Activated CD8-positive, alpha-beta memory T cell treated with anti-CD3 and anti-CD28 coated beads, Interleukin-2, amount 10 ng/mL, durations not matched to agents 7 days and 5 days (primary cell): ENCODE results near the gene TMEM167A. TPM values are rescaled to one million over a fixed set of nuclear protein-coding genes. Genes with fewer than 3 reads are reported as not detected.

Experiments used
- ATAC-seq: fragments of 150-1000 bp; cut with Tn5 transposase; one replicate; pipeline ENCODE4 v1.10.0; 2021; ENCODE audit warnings: moderate library complexity
- CTCF ChIA-PET: fragments of 350-600 bp; sonication (Branson Sonifier 250); formaldehyde crosslinking; loops from one replicate; lab custom pipeline; 2021; ENCODE audit warnings: antibody characterized with exemption; lab: Charles Lee
- DNase-seq: peaks from one replicate; pipeline ENCODE4 v3.0.0-alpha.2; 2020
- H3K27ac Mint-ChIP-seq: one replicate; pipeline ENCODE4 v1.8.0; 2021; ENCODE audit warnings: mild to moderate bottlenecking, mixed read lengths
- H3K27me3 Mint-ChIP-seq: one replicate; pipeline ENCODE4 v1.8.0; 2021; ENCODE audit warnings: mixed read lengths
- H3K36me3 Mint-ChIP-seq: one replicate; pipeline ENCODE4 v1.8.0; 2021; ENCODE audit warnings: mild to moderate bottlenecking, mixed read lengths
- H3K4me1 Mint-ChIP-seq: one replicate; pipeline ENCODE4 v1.8.0; 2021; ENCODE audit warnings: mixed read lengths
- H3K4me3 Mint-ChIP-seq: one replicate; pipeline ENCODE4 v1.8.0; 2021; ENCODE audit warnings: mild to moderate bottlenecking, moderate library complexity, mixed read lengths
- H3K9me3 Mint-ChIP-seq: one replicate; pipeline ENCODE4 v1.8.0; 2022; ENCODE audit warnings: low read depth, mixed read lengths
- total RNA-seq, 2 experiments: library from RNA; stranded (reverse); gene quantifications; one replicate each; pipeline ENCODE4 v1.2.3, GENCODE V29; 2021

TMEM167A gene
- total RNA-seq, 2 experiments from 2014 or later, result 58.7 to 79.6 TPM

DNA sequence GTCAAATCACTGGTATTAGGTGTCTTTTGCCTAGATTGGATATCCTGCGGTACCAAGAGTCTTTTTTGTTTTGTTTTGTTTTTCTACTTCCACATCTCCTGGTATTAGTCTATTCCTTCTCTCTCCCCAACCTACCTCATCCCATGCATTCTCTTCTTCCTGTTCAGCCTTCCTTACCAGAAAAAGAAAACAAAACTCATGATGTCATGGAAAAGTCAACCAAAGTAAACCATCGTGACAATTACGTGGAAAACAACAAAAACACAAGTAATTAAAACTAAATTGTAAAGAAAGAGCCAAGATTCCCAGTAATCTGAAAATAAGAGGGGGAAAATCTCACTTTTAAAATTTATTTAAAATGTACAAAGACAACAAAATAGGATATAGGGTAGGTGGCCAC, 38.3 kb downstream of the TMEM167A start:
- no peaks in the 10 kb centered on the region for H3K9me3 Mint-ChIP-seq
- H3K27me3 Mint-ChIP-seq, result no peaks in the 10 kb centered on the region
- no peaks in the 10 kb centered on the region for H3K36me3 Mint-ChIP-seq
- DNase-seq (no peak), ATAC-seq (no peak)
- H3K4me3 Mint-ChIP-seq, result no peak overlapping the region
- CTCF ChIA-PET, result no interaction called here
- H3K4me1 Mint-ChIP-seq, result no peaks in the 10 kb centered on the region
- H3K27ac Mint-ChIP-seq, result no peak overlapping the region

DNA sequence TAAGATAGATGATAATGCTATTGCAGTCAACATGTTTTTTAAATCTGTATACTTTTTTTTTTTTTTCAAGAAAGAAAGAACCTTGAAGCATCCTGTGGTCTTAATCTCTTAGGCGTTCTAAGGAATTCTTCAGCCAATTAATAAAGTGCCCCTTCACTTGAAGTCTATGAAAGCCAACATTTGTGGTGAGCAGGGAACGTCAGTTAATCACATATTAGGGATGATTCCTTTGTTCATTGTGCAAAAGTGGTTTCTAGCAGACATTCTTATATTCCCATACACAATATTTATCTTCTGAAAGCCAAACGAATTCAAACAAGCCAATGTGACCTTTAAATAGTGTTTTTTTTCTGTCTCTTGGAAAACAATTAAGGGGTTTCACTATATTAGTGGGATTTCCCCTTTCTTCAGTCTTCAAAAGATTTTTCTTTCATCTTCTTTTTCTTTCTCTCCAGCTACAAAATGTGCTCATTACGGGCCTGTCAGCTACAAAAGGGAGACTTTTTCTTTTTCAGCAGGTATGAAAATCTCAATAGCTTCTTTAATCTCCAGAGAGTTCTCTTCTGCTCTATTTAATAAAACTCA, 40.1 kb downstream of the TMEM167A start:
- no peak for ATAC-seq
- H3K27me3 Mint-ChIP-seq, result no peaks in the 10 kb centered on the region
- CTCF ChIA-PET, result no interaction called here
- no peaks in the 10 kb centered on the region for H3K4me1 Mint-ChIP-seq
- H3K27ac Mint-ChIP-seq, result no peak overlapping the region
- H3K9me3 Mint-ChIP-seq, result no peaks in the 10 kb centered on the region
- H3K4me3 Mint-ChIP-seq, result no peak overlapping the region
- no peaks in the 10 kb centered on the region for H3K36me3 Mint-ChIP-seq
- no peak for DNase-seq

DNA sequence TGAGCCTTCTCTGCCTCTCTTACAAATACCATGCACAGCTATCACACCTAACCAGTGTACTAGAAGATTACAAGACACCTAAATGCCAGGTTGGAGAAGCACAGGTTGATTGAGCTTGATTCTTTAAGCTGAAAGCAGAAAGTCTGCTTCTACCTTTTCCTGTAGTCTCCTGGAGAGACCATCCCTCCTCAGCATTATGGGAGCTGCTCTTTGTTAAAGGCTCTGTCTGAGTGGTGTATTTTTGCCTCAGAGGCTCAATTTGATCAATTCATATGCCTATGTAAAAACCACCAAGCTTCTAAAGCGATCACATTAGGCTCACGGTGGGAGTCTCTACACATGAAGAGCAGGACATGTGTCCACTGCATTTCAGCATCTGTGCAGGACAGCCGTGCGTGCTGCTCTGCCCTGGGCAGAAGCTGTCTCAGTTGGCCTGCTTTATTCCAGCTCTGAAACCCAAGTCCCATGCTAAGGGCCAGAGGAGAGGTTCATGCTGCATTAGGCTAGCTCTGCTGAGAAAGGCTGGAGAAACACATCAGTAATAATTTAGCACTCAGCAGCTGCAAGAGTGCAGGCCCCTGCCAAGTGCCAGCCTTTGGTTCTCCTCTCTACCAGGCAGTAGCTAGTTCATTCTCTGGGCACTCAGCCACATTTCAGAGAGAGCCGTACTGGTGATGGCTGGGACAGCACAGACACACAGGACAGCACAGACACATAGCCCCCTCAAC, 41.7 kb downstream of the TMEM167A start:
- H3K27me3 Mint-ChIP-seq, result peaks cover 3% of the 10 kb centered on the region
- H3K9me3 Mint-ChIP-seq, result peaks cover 2% of the 10 kb centered on the region
- no peak for ATAC-seq

DNA sequence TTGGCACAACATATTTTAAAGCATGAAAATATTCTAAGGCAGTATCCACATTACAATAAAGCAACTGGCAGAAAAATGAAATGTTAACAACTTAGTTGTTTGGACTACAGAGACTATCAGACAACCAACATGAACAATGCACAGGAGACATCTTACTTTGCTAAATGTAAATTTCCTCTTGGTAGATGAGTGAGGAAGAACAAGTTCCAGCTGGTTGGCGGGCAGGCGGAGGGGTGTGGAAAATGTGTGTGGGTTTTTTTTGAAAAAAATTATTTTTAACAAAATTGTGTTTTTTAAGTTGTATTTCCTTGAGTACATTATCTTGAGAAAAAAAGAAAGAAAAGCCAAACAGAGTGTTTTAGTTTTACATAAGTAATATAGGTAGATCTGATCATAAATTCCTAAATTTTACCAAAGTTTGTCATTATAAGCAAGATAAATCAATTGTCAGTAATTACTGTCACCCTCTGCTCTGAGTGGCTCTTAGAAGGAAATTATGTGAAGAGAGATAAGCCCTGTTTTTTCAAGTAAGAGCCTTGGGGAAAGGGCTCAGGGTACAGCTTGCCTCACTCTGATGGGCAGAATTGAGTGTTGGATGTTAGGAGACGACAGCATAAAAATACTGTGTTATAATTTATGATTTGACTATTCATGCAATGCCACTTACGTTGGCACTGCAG, 42.5 kb downstream of the TMEM167A start:
- Mint-ChIP-seq H3K36me3 (no peaks in the 10 kb centered on the region), H3K9me3 (peaks cover 2% of the 10 kb centered on the region), H3K27me3 (peaks cover 3% of the 10 kb centered on the region), H3K4me1 (no peaks in the 10 kb centered on the region), H3K4me3 (no peak overlapping the region), H3K27ac (no peak overlapping the region)
- ATAC-seq, result no peak
- CTCF ChIA-PET, result no interaction called here
- DNase-seq, result no peak

More for the DNA sequence above, 41.7 kb downstream of the TMEM167A start:
- H3K4me3 Mint-ChIP-seq, result no peak overlapping the region
- CTCF ChIA-PET, result no interaction called here
- no peak overlapping the region for H3K27ac Mint-ChIP-seq
- no peaks in the 10 kb centered on the region for H3K4me1 Mint-ChIP-seq
- no peaks in the 10 kb centered on the region for H3K36me3 Mint-ChIP-seq
- no peak for DNase-seq

DNA sequence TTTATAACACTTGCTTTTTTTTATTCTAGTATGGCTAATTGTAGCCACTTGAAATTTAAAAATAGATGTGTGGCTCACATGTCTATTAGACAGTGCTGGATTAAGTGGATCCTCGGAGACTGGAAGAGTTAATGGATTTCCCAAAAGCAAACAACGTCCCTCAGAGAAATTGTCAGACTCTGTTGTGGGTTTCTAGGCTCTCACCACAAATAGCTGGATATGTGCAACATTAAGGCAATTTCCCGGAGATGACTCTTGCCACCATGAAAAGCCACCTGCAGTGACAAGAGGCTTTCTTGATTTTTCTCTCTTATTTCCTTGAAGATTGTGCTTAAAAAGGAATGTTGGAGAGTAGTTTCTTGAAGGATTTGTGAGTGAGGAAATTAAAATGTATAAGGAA, 43.2 kb downstream of the TMEM167A start:
- no peak for ATAC-seq
- Mint-ChIP-seq H3K4me3 (no peak overlapping the region), H3K4me1 (no peaks in the 10 kb centered on the region), H3K27me3 (peaks cover 3% of the 10 kb centered on the region), H3K9me3 (peaks cover 2% of the 10 kb centered on the region), H3K36me3 (no peaks in the 10 kb centered on the region), H3K27ac (no peak overlapping the region)
- CTCF ChIA-PET, result no interaction called here
- DNase-seq, result no peak

DNA sequence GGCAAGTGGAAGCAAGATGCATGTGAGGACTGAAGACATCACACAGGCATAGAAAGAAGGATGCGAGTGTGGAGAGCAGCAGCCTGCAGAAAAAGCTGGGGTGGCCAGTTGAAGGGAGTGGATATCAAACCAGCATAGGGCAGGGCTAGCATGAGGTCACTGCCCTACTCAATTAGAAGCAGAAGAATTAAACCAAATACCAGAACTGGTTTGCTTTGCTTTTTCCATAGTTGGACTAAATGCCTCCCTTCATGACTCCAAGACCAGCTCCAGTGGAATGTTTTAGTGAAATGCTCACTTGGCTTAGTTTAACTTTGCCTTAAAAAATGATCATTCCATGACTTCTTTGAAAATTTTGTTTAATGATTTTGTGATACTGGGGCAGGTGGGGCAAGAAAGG, 45.8 kb downstream of the TMEM167A start:
- no peak overlapping the region for H3K27ac Mint-ChIP-seq
- H3K27me3 Mint-ChIP-seq, result peaks cover 3% of the 10 kb centered on the region
- peaks cover 2% of the 10 kb centered on the region for H3K9me3 Mint-ChIP-seq
- no peak for DNase-seq
- ATAC-seq, result no peak
- CTCF ChIA-PET, result no interaction called here
- no peak overlapping the region for H3K4me3 Mint-ChIP-seq
- H3K36me3 Mint-ChIP-seq, result no peaks in the 10 kb centered on the region
- no peaks in the 10 kb centered on the region for H3K4me1 Mint-ChIP-seq

DNA sequence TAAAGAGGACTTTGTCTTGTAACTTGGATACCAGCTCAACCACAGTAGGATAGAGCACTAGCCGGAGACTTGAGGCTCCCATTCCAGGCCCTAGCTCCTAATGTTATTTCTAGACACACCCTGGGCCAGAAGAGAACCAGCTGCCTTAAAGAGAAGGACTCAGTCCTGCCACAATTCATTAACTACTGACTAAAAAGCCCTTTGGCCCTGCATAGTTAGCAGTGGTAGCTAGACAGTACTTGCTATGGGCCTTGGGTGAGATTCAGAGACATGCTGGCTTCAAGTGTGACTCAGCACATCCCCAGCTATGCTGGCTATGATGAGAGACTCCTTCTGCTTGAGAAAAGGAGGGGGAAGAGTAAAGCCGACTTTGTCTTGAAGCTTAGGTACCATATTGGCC, 47.3 kb downstream of the TMEM167A start:
- CTCF ChIA-PET, result no interaction called here
- no peaks in the 10 kb centered on the region for H3K4me1 Mint-ChIP-seq
- no peak overlapping the region for H3K27ac Mint-ChIP-seq
- peaks cover 2% of the 10 kb centered on the region for H3K9me3 Mint-ChIP-seq
- H3K36me3 Mint-ChIP-seq, result no peaks in the 10 kb centered on the region
- H3K4me3 Mint-ChIP-seq, result no peak overlapping the region
- DNase-seq, result no peak
- ATAC-seq, result no peak
- peaks cover 3% of the 10 kb centered on the region for H3K27me3 Mint-ChIP-seq

DNA sequence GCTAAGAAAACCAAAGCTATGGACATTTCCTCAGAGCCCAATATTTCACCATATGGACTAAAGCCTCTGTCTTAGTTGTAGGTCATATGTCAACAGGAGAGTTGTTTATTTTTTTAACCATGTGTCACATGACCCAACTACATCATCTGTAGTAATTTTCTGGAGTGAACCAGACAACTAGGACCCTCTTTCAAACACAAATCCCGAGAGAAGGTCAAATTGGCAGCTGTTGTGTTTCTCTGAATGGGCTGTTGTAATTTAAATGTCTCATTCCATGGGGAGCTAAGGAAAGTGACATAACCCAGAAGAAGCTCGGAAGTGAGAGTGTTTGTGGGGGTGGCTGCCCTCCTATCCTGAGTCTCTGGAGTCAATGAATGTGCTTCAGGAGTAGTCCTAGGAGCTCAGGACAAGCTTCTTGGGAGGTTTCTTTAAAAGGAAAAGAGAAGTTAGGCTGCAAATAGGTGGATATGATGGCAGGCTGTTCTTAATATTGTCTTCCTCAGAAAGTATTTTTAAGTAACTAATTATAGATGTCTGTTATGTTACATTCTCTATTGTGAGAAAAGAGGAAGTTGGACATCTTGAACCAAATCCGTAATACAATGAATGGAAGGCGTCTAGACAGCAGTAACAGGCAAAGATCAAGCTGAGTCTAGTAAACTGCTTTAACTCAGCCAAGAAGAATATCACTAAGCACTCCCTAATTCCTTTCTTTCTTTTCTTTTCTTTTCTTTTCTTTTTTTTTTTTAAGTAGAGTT, 50.1 kb downstream of the TMEM167A start:
- ATAC-seq (no peak), DNase-seq (no peak)
- Mint-ChIP-seq H3K27ac (no peak overlapping the region), H3K36me3 (no peaks in the 10 kb centered on the region), H3K27me3 (peaks cover 3% of the 10 kb centered on the region), H3K4me3 (no peak overlapping the region), H3K9me3 (peaks cover 2% of the 10 kb centered on the region), H3K4me1 (no peaks in the 10 kb centered on the region)
- CTCF ChIA-PET, result no interaction called here

DNA sequence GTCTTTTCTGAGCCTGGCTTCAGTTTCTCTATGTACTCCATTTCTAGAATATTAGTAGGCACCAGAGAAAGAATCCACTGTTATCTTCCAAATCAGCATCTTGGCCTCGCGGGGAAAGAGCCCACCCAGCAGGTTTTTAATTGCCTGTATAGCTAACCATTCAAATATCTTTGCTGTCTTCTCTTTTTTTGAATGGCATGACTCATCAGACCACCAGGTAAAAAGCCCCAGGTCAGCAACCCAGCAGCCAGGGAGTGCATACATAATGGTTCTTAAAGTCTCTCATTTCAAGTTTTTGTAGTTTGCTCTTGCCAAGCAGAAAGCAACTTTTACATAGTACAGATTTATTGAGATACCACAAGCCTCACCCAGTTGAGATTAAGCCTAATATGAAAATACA, 50.7 kb downstream of the TMEM167A start:
- CTCF ChIA-PET, result no interaction called here
- peaks cover 2% of the 10 kb centered on the region for H3K9me3 Mint-ChIP-seq
- peaks cover 3% of the 10 kb centered on the region for H3K27me3 Mint-ChIP-seq
- ATAC-seq, result no peak
- DNase-seq, result no peak
- H3K27ac Mint-ChIP-seq, result no peak overlapping the region
- no peaks in the 10 kb centered on the region for H3K36me3 Mint-ChIP-seq
- H3K4me1 Mint-ChIP-seq, result no peaks in the 10 kb centered on the region
- H3K4me3 Mint-ChIP-seq, result no peak overlapping the region

DNA sequence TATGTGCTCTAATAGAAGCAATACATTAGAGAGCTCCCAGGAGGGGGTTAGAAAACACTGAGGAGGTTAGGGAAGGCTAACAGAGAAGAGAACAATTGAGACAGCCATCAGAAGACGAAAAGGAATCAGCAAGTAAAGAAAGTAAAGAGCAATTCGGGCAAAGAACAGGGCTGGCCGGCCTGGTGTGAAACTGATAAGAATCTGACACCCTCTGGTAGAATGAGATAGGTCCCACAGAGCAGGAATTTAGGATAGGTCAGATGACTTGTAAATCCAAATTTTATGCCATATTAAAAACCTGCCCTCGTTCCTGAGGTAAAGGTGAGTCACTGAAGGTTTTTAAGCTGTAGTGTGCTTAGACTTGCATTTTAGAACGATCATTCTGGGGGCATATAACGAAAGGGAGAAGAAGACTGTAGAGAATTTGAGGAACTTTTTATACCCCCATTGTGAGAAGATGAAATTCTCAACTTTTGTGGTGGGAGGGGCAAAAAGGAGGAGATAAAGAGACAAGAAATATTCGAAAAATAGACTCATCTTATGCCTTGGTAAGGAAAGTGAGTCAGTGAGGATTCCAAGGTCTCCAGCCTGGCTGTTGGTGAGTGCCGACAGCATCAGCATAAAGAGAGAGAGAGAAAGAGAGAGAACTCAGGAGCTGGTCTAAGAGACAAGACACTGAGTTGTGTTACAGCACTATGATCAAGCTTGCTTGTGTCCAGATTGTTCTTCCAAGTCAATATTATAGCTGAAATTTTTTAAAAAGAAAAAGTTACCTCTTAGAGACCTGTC, 51.3 kb downstream of the TMEM167A start:
- H3K27ac Mint-ChIP-seq, result no peak overlapping the region

DNA sequence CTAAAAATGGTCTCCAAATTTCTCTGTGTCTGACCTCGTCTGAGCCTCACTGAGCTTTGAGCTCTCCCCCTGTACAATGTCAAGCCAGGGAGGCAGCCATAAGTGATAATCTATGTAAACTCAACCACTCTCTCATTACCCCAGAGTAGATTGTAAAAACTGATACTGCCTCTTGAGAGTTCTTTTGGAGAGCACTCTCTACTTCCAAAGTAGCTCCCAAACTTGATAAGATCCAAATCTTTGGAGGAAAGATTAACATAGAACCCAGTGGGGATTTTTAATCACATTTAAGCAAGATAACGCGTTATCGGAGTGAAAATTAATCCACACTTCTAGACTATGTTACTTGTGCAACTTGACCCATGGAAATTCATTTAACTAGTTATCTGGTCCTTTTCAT, 54.9 kb downstream of the TMEM167A start:
- Mint-ChIP-seq H3K4me3 (no peak overlapping the region), H3K27ac (no peak overlapping the region), H3K9me3 (no peaks in the 10 kb centered on the region), H3K4me1 (no peaks in the 10 kb centered on the region), H3K36me3 (no peaks in the 10 kb centered on the region), H3K27me3 (peaks cover 3% of the 10 kb centered on the region)
- CTCF ChIA-PET, result no interaction called here
- ATAC-seq, result no peak
- DNase-seq, result no peak

More for the DNA sequence above, 51.3 kb downstream of the TMEM167A start:
- H3K4me1 Mint-ChIP-seq, result no peaks in the 10 kb centered on the region
- DNase-seq, result no peak
- H3K27me3 Mint-ChIP-seq, result no peaks in the 10 kb centered on the region
- H3K9me3 Mint-ChIP-seq, result peaks cover 2% of the 10 kb centered on the region
- no peak for ATAC-seq
- CTCF ChIA-PET, result no interaction called here
- H3K36me3 Mint-ChIP-seq, result no peaks in the 10 kb centered on the region
- H3K4me3 Mint-ChIP-seq, result no peak overlapping the region

DNA sequence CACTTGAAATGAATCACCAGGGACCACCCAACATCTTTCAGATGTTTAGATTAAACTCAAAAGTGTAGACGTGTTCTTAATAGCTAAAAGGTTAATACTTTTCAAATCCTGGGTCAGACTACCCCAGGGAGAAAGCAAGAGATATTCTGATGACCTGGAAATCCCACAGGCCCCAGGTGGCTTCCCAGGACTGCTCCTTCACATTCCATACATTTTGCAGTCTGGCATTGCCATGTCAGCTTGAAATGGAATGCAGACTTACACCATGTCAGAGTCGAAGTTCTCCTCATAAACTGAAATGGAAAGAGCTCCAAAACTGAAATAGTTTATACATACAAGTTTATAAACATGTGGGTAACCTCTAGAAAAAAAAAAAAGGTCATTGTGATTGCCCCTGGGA, 61.5 kb downstream of the TMEM167A start:
- no peaks in the 10 kb centered on the region for H3K4me1 Mint-ChIP-seq
- no peak for ATAC-seq
- no peaks in the 10 kb centered on the region for H3K36me3 Mint-ChIP-seq
- H3K9me3 Mint-ChIP-seq, result no peaks in the 10 kb centered on the region
- H3K27ac Mint-ChIP-seq, result no peak overlapping the region
- no peak overlapping the region for H3K4me3 Mint-ChIP-seq
- H3K27me3 Mint-ChIP-seq, result peaks cover 5% of the 10 kb centered on the region
- CTCF ChIA-PET, result interaction anchor here (0.7 kb wide), 1 partner anchor 14 kb away, joined by 3 read pairs; no protein-coding TSS in a partner anchor
- no peak for DNase-seq

DNA sequence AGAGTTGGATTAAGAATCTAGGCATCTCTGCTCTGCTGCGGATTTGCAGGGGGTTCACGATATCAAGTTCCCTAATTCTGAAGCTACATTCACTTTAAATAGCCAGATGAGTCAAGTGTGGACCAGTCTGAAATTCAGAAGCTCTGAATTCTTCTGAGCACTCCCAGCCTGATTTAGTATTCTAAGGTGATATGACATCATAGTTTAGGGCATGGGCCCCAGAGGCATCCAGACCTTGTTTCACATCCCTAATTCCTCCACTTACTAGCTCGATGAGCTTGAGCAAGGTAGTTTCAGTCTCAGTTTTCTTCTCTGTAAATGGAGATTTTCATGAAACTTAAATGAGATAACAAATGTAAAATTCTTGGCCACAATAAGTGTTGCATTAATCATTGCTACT, 65.2 kb downstream of the TMEM167A start:
- Mint-ChIP-seq H3K36me3 (no peaks in the 10 kb centered on the region), H3K4me3 (no peak overlapping the region), H3K27me3 (peaks cover 2% of the 10 kb centered on the region), H3K27ac (no peak overlapping the region), H3K9me3 (no peaks in the 10 kb centered on the region), H3K4me1 (no peaks in the 10 kb centered on the region)
- CTCF ChIA-PET, result no interaction called here
- no peak for DNase-seq
- no peak for ATAC-seq
